ENCODE results near the gene RTL5.
A peak's percentile ranks its signal among the peaks of the same experiment; 100 is the strongest.

The RTL5 gene

GRCh38 chrX:72130156-72130761 lies 1.5 kb downstream of the RTL5 start:
- DNase-seq (ENCODE audit: low read depth in 2 of 2), result no peak

- DNase-seq (ENCODE audit: low read depth in 2 of 2), result no peak
Measured at GRCh38 chrX:72129661-72130060, 2.1 kb downstream of the RTL5 start.

GRCh38 chrX:72128881-72129280 lies 2.8 kb downstream of the RTL5 start:
- no peak for DNase-seq (ENCODE audit: low read depth in 2 of 2)

- DNase-seq (ENCODE audit: low read depth in 2 of 2), result no peak
Measured at GRCh38 chrX:72128183-72128834, 3.4 kb downstream of the RTL5 start.

GRCh38 chrX:72127332-72127731 lies 4.4 kb downstream of the RTL5 start:
- no peak for DNase-seq (ENCODE audit: low read depth in 2 of 2)

- DNase-seq (ENCODE audit: low read depth in 2 of 2), result peak; percentile 62 to 70
Measured at GRCh38 chrX:72126539-72127140, 5.1 kb downstream of the RTL5 start.

GRCh38 chrX:72126048-72126415 lies 5.7 kb downstream of the RTL5 start:
- DNase-seq (ENCODE audit: low read depth in 2 of 2), result no peak

GRCh38 chrX:72125331-72126047 lies 6.2 kb downstream of the RTL5 start:
- DNase-seq (ENCODE audit: low read depth in 2 of 2), result no peak

- DNase-seq (ENCODE audit: low read depth in 2 of 2), result no peak
Measured at GRCh38 chrX:72124540-72125201, 7.0 kb downstream of the RTL5 start.

GRCh38 chrX:72123471-72124185 lies 8.1 kb downstream of the RTL5 start:
- no peak for DNase-seq (ENCODE audit: low read depth in 2 of 2)

GRCh38 chrX:72122621-72123337 lies 8.9 kb downstream of the RTL5 start:
- no peak for DNase-seq (ENCODE audit: low read depth in 2 of 2)

GRCh38 chrX:72121383-72121782 lies 10.3 kb downstream of the RTL5 start:
- DNase-seq (ENCODE audit: low read depth in 2 of 2), result peak in 1 of 2 donors; percentile 40

- DNase-seq (ENCODE audit: low read depth in 2 of 2), result no peak
Measured at GRCh38 chrX:72120837-72121236, 10.9 kb downstream of the RTL5 start.

GRCh38 chrX:72117636-72118210 lies 14.0 kb downstream of the RTL5 start:
- DNase-seq (ENCODE audit: low read depth in 2 of 2), result no peak

GRCh38 chrX:72115380-72115779 lies 16.3 kb downstream of the RTL5 start:
- no peak for DNase-seq (ENCODE audit: low read depth in 2 of 2)

- DNase-seq (ENCODE audit: low read depth in 2 of 2), result no peak
Measured at GRCh38 chrX:72114807-72115206, 16.9 kb downstream of the RTL5 start.

- no peak for DNase-seq (ENCODE audit: low read depth in 2 of 2)
Measured at GRCh38 chrX:72114306-72114705, 17.4 kb downstream of the RTL5 start.

GRCh38 chrX:72113461-72113860 lies 18.3 kb downstream of the RTL5 start:
- no peak for DNase-seq (ENCODE audit: low read depth in 2 of 2)

GRCh38 chrX:72110876-72111708 lies 20.6 kb downstream of the RTL5 start:
- DNase-seq (ENCODE audit: low read depth in 2 of 2), result no peak

Measured in stimulated activated CD8-positive, alpha-beta memory T cell treated with anti-CD3 and anti-CD28 coated beads, Interleukin-7, amount 100 ng/mL, for 4 hours (primary cell).